Keratinocyte (primary cell): ENCODE measurements around the gene PCMTD2.

ENCODE experiments used
- EZH2 ChIP-seq: IDR thresholded peaks from one replicate; pipeline ENCODE4 v1.6.1; 2012; ENCODE audit warnings: inconsistent platforms, mild to moderate bottlenecking, low read length, moderate library complexity
- TF ChIP-seq, protein P1 (sequence below), 3 experiments: IDR thresholded peaks in 1 of 3; conservative IDR thresholded peaks in 1 of 3; optimal IDR thresholded peaks in 1 of 3; 2 replicates in 2 of 3; 3 replicates in 1 of 3; pipeline versions ENCODE3 to v1.5.1; 2011; ENCODE audit warnings: low read length in 3 of 3, mild to moderate bottlenecking in 3 of 3, moderate library complexity in 2 of 3, control low read depth in 1 of 3, inconsistent platforms in 1 of 3; ENCODE audit not compliant: insufficient read depth in 2 of 3; ENCODE audit errors: extremely low read depth in 1 of 3

DNA sequence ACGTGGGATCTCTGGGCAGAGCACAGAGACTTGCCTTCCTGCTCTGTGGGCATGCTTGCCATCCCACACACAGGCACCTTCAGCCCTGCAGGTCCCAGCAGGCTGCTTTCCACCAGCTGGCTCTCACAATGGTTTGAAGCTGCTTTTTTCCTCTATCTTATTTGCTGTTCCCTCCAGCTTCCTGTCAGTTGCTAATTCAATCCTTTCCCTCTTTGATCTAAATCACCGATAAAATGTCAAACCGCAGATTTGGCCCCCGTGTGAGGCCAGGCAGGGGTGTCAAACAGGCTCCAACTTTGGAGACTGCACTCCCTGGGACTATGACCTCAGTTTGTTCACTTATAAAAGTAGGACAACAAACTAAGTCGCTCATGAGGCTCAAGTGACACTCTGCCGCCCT, 40.6 kb upstream of the PCMTD2 start:
- no peak for TF ChIP-seq EZH2
- TF ChIP-seq, protein P1, sequence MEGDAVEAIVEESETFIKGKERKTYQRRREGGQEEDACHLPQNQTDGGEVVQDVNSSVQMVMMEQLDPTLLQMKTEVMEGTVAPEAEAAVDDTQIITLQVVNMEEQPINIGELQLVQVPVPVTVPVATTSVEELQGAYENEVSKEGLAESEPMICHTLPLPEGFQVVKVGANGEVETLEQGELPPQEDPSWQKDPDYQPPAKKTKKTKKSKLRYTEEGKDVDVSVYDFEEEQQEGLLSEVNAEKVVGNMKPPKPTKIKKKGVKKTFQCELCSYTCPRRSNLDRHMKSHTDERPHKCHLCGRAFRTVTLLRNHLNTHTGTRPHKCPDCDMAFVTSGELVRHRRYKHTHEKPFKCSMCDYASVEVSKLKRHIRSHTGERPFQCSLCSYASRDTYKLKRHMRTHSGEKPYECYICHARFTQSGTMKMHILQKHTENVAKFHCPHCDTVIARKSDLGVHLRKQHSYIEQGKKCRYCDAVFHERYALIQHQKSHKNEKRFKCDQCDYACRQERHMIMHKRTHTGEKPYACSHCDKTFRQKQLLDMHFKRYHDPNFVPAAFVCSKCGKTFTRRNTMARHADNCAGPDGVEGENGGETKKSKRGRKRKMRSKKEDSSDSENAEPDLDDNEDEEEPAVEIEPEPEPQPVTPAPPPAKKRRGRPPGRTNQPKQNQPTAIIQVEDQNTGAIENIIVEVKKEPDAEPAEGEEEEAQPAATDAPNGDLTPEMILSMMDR (optimal IDR thresholded peaks at IDR 0.05 in 1 of 3, IDR thresholded peaks at IDR 0.05 in 1 of 3, conservative IDR thresholded peaks at IDR 0.05 in 1 of 3; ENCODE audit: extremely low read depth in 1 of 3, insufficient read depth in 2 of 3, low read length in 3 of 3): no peak
